Neural cell (in vitro differentiated cells): ENCODE data around the gene TRPM6. TPM values are rescaled to one million over a fixed set of nuclear protein-coding genes. Genes with fewer than 3 reads are reported as not detected.

ENCODE experiments used
- H2AFZ ChIP-seq: fragments of 200-600, 300-800 bp; sonication (generic), shearing (Covaris generic); 2 replicates; pipeline ENCODE4 v1.6.0; 2014; ENCODE audit warnings: low read depth, mild to moderate bottlenecking, antibody characterized with exemption, low read length, moderate library complexity
- H3F3A ChIP-seq: fragments of 200-600 bp; shearing (Covaris generic); 2 replicates; pipeline ENCODE4 v1.6.1; 2016; ENCODE audit warnings: mild to moderate bottlenecking, moderate library complexity, mixed read lengths, antibody characterized with exemption, low read length; ENCODE audit not compliant: insufficient read depth, poor library complexity, severe bottlenecking
- H3K27ac ChIP-seq: fragments of 200-600, 300-800 bp; sonication (generic), shearing (Covaris generic); 2 replicates; pipeline ENCODE4 v1.5.1; 2014; ENCODE audit warnings: mild to moderate bottlenecking, low read length, moderate library complexity
- H3K27me3 ChIP-seq: fragments of 300-800, 200-600 bp; sonication (generic), shearing (Covaris generic); 2 replicates; pipeline ENCODE4 v1.6.0; 2014; ENCODE audit warnings: mild to moderate bottlenecking, low read depth, low read length, moderate library complexity; ENCODE audit not compliant: insufficient read depth
- H3K36me3 ChIP-seq: fragments of 300-800, 200-600 bp; sonication (generic), shearing (Covaris generic); 2 replicates; pipeline ENCODE4 v1.5.1; 2014; ENCODE audit warnings: mild to moderate bottlenecking, antibody characterized with exemption, low read length, moderate library complexity; ENCODE audit not compliant: insufficient read depth
- H3K4me2 ChIP-seq: fragments of 300-800, 200-600 bp; sonication (generic), shearing (Covaris generic); 2 replicates; pipeline ENCODE4 v1.6.0; 2014; ENCODE audit warnings: mild to moderate bottlenecking, low read length
- H3K4me3 ChIP-seq: fragments of 300-800, 200-600 bp; sonication (generic), shearing (Covaris generic); 2 replicates; pipeline ENCODE4 v1.5.1; 2014; ENCODE audit warnings: mild to moderate bottlenecking, low read length, moderate library complexity
- H3K79me2 ChIP-seq: fragments of 200-600 bp; shearing (Covaris generic); replicated peaks from 2 replicates; pipeline ENCODE4 v1.6.0; 2014; ENCODE audit warnings: mild to moderate bottlenecking, low read length, moderate library complexity; ENCODE audit not compliant: insufficient read depth
- H3K9ac ChIP-seq: fragments of 300-800, 200-600 bp; sonication (generic), shearing (Covaris generic); 2 replicates; pipeline ENCODE4 v1.6.1; 2016; ENCODE audit warnings: mild to moderate bottlenecking, low read length, mixed read lengths
- H3K9me2 ChIP-seq: fragments of 200-600 bp; shearing (Covaris generic); 2 replicates; pipeline ENCODE4 v1.6.1; 2016; ENCODE audit warnings: mild to moderate bottlenecking, low read length, mixed read lengths; ENCODE audit not compliant: insufficient read depth
- H3K9me3 ChIP-seq: fragments of 200-600, 300-800 bp; sonication (generic), shearing (Covaris generic); 2 replicates; pipeline ENCODE4 v1.6.1; 2016; ENCODE audit warnings: mild to moderate bottlenecking, mixed run types, low read length, moderate library complexity, mixed read lengths
- H4K20me1 ChIP-seq: fragments of 200-600 bp; shearing (Covaris generic); 2 replicates; pipeline ENCODE4 v1.6.1; 2016; ENCODE audit warnings: mild to moderate bottlenecking, mixed run types; ENCODE audit not compliant: insufficient read depth
- CTCF ChIP-seq: fragments of 450-650 bp; IDR thresholded peaks from 2 replicates; pipeline ENCODE4 v1.5.1; 2014; ENCODE audit warnings: antibody characterized with exemption, mild to moderate bottlenecking, moderate library complexity; ENCODE audit not compliant: poor library complexity, severe bottlenecking
- EP300 ChIP-seq: fragments of 450-650 bp; conservative IDR thresholded peaks from 2 replicates; pipeline ENCODE4 v1.6.1; 2014; ENCODE audit warnings: antibody characterized with exemption, mild to moderate bottlenecking, moderate library complexity; ENCODE audit not compliant: poor library complexity, severe bottlenecking
- EZH2 ChIP-seq: fragments of 200-600, 300-800 bp; shearing (Covaris generic), sonication (generic); IDR thresholded peaks from 2 replicates; pipeline ENCODE4 v1.6.1; 2014; ENCODE audit warnings: antibody characterized with exemption, low read length, borderline replicate concordance, mild to moderate bottlenecking; ENCODE audit not compliant: insufficient read depth, poor library complexity, severe bottlenecking
- MXI1 ChIP-seq: fragments of 450-650 bp; conservative IDR thresholded peaks from 2 replicates; pipeline ENCODE4 v1.6.1; 2014; ENCODE audit warnings: antibody characterized with exemption, mild to moderate bottlenecking; ENCODE audit not compliant: poor library complexity, severe bottlenecking
- POLR2AphosphoS5 ChIP-seq: IDR thresholded peaks from 2 replicates; pipeline ENCODE4 v1.6.1; 2012
- RAD21 ChIP-seq: fragments of 450-650 bp; conservative IDR thresholded peaks from 2 replicates; pipeline ENCODE4 v1.6.1; 2014; ENCODE audit warnings: antibody characterized with exemption, mild to moderate bottlenecking, moderate library complexity
- SMC3 ChIP-seq: fragments of 450-650 bp; conservative IDR thresholded peaks from 2 replicates; pipeline ENCODE4 v1.6.1; 2014; ENCODE audit warnings: antibody characterized with exemption, mild to moderate bottlenecking, moderate library complexity; ENCODE audit not compliant: poor library complexity
- TAF1 ChIP-seq: IDR thresholded peaks from 2 replicates; pipeline ENCODE4 v1.6.1; 2012; ENCODE audit warnings: low read depth
- polyA plus RNA-seq: library from polyadenylated mRNA; depleted of rRNA; stranded (reverse); fragments of >200 nt; gene quantifications from 2 replicates; pipeline ENCODE4 v1.2.3, GENCODE V29; 2014
- TF ChIP-seq, protein P1 (sequence below): IDR thresholded peaks from 2 replicates; pipeline ENCODE4 v1.6.1; 2012; ENCODE audit warnings: borderline replicate concordance

The TRPM6 gene
- polyA plus RNA-seq, 1 donor from 2014 or later: not detected

DNA sequence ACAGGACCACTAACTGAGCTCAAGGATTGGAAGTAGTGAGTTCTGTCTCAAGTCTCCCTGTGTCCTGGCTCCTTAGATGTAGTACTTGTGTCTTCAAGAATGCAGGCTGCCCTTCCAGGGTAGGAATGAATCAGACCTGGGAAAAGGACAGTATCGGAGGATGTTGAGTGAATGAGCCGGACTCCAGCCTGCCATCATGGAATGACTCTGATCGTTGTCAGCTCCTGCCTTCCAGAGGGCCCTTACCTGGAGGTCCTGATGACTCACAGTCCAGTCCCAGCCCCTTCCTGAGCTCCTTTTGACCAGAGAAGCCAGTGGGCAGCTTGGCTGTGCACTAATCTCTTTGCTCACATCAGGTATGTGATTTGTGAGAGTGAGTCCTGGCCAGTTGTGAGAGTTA lies 161.1 kb downstream of the TRPM6 start:
- H3K27me3 ChIP-seq: no peaks in the 10 kb centered on the region
- no peak for TF ChIP-seq SMC3
- TF ChIP-seq MXI1: no peak
- TF ChIP-seq, protein P1, sequence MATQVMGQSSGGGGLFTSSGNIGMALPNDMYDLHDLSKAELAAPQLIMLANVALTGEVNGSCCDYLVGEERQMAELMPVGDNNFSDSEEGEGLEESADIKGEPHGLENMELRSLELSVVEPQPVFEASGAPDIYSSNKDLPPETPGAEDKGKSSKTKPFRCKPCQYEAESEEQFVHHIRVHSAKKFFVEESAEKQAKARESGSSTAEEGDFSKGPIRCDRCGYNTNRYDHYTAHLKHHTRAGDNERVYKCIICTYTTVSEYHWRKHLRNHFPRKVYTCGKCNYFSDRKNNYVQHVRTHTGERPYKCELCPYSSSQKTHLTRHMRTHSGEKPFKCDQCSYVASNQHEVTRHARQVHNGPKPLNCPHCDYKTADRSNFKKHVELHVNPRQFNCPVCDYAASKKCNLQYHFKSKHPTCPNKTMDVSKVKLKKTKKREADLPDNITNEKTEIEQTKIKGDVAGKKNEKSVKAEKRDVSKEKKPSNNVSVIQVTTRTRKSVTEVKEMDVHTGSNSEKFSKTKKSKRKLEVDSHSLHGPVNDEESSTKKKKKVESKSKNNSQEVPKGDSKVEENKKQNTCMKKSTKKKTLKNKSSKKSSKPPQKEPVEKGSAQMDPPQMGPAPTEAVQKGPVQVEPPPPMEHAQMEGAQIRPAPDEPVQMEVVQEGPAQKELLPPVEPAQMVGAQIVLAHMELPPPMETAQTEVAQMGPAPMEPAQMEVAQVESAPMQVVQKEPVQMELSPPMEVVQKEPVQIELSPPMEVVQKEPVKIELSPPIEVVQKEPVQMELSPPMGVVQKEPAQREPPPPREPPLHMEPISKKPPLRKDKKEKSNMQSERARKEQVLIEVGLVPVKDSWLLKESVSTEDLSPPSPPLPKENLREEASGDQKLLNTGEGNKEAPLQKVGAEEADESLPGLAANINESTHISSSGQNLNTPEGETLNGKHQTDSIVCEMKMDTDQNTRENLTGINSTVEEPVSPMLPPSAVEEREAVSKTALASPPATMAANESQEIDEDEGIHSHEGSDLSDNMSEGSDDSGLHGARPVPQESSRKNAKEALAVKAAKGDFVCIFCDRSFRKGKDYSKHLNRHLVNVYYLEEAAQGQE: no peak
- H3F3A ChIP-seq: no peaks in the 10 kb centered on the region
- no peaks in the 10 kb centered on the region for H4K20me1 ChIP-seq
- no peaks in the 10 kb centered on the region for H3K9me2 ChIP-seq
- H3K79me2 ChIP-seq: no peaks in the 10 kb centered on the region
- H2AFZ ChIP-seq: no peak overlapping the region
- H3K4me2 ChIP-seq: no peak overlapping the region
- no peaks in the 10 kb centered on the region for H3K36me3 ChIP-seq
- no peak overlapping the region for H3K27ac ChIP-seq
- no peaks in the 10 kb centered on the region for H3K9me3 ChIP-seq
- H3K9ac ChIP-seq: no peak overlapping the region
- no peak overlapping the region for H3K4me3 ChIP-seq

DNA sequence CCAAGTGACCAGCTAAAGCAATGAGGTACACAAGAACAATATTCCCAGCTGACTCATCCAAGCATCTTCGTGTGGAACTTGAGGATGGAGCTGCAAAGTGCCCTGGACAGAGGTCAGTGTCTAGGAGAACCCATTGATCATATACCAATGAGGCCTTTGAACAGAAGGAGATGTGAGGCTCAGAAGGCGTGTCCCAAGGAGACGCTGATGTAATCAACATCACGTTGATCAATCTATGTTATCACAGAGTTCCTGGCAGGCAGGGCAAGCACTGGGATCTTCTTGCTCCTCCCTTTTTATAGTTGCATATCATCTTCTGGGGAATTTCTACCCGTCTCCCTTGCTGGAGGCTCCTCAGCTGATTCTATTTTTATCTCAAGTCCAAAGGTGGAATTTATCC lies 163.4 kb downstream of the TRPM6 start:
- Histone ChIP-seq H3K9me2 (no peaks in the 10 kb centered on the region), H4K20me1 (no peaks in the 10 kb centered on the region), H3F3A (no peaks in the 10 kb centered on the region), H3K79me2 (no peaks in the 10 kb centered on the region), H3K9me3 (no peaks in the 10 kb centered on the region), H3K9ac (no peak overlapping the region), H3K4me3 (no peak overlapping the region), H3K36me3 (no peaks in the 10 kb centered on the region), H3K27ac (no peak overlapping the region), H3K27me3 (no peaks in the 10 kb centered on the region), H2AFZ (no peak overlapping the region), H3K4me2 (no peak overlapping the region)
- TF ChIP-seq POLR2AphosphoS5: no peak
- TF ChIP-seq TAF1: no peak
- TF ChIP-seq SMC3: no peak
- TF ChIP-seq, protein P1: no peak
- TF ChIP-seq CTCF: no peak
- TF ChIP-seq RAD21: no peak
- TF ChIP-seq EP300: no peak
- no peak for TF ChIP-seq MXI1
- TF ChIP-seq EZH2: no peak
